Activated B cell treated with CpG ODN at 0.5 μM for 24 hours (primary cell): ENCODE measurements around the gene ADRA2C. TPM values are rescaled to one million over a fixed set of nuclear protein-coding genes. Genes with fewer than 3 reads are reported as not detected.

Experiments
- ATAC-seq: fragments of 200-7000 bp; cut with Tn5 transposase; one replicate; pipeline ENCODE4 v1.10.0; 2021; ENCODE audit warnings: low read depth, mild to moderate bottlenecking, moderate library complexity
- CTCF ChIA-PET: fragments of 350-600 bp; sonication (Branson Sonifier 250); formaldehyde crosslinking; loops from one replicate; lab custom pipeline; 2021; ENCODE audit warnings: antibody characterized with exemption; lab: Charles Lee
- POLR2A ChIA-PET: fragments of 350-600 bp; sonication (Branson Sonifier 250); formaldehyde crosslinking; loops from one replicate; lab custom pipeline; 2021; ENCODE audit warnings: antibody characterized with exemption; lab: Charles Lee
- DNase-seq: peaks from one replicate; pipeline ENCODE4 v3.0.0; 2022
- H3K27ac Mint-ChIP-seq: one replicate; pipeline ENCODE4 v1.8.0; 2020; ENCODE audit warnings: mixed read lengths
- H3K27me3 Mint-ChIP-seq: one replicate; pipeline ENCODE4 v1.8.0; 2021; ENCODE audit warnings: mixed read lengths
- H3K36me3 Mint-ChIP-seq: one replicate; pipeline ENCODE4 v1.8.0; 2021; ENCODE audit warnings: low read depth, mixed read lengths
- H3K4me1 Mint-ChIP-seq: one replicate; pipeline ENCODE4 v1.8.0; 2021; ENCODE audit warnings: mixed read lengths
- H3K4me3 Mint-ChIP-seq: one replicate; pipeline ENCODE4 v1.8.0; 2020; ENCODE audit warnings: mild to moderate bottlenecking, mixed read lengths
- H3K9me3 Mint-ChIP-seq: one replicate; pipeline ENCODE4 v1.8.0; 2020; ENCODE audit warnings: mixed read lengths
- intact Hi-C: fragments of 100-400 bp; cut with micrococcal nuclease; formaldehyde crosslinking; loops from one replicate; pipeline ENCODE4 v1.15.1; 2024
- total RNA-seq: library from RNA; stranded (reverse); gene quantifications from 2 replicates; pipeline ENCODE4 v1.2.3, GENCODE V29; 2022
- TF ChIP-seq, protein P1 (sequence below): fragments of 200-600 bp; IDR thresholded peaks from one replicate; pipeline ENCODE4 v1.8.0; 2022; ENCODE audit warnings: antibody characterized with exemption, mild to moderate bottlenecking

ADRA2C gene
- total RNA-seq, 1 donor from 2014 or later = not detected

DNA sequence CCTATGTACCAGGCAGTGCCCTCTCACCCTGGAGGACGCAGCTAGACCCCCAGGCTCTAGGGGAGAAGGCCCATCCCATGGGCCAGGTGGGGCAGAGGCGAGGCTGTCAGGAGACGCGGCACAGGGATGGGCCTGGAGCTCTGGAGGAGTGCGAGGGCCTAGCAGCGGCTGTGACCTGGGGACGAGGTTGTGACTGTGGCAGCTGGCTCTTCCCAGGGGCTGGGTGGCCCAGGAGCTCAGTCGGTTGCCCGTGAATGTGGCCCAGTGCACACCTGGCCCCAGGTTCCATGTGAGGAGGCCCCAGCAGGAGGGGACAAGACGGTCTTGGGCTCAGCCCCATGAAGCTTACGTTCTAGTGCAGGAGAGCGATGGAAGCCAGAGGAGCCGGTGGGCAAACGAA, 31.0 kb upstream of the ADRA2C start:
- no peak for ATAC-seq
- POLR2A ChIA-PET = no interaction called here
- intact Hi-C loops = no loop called here

DNA sequence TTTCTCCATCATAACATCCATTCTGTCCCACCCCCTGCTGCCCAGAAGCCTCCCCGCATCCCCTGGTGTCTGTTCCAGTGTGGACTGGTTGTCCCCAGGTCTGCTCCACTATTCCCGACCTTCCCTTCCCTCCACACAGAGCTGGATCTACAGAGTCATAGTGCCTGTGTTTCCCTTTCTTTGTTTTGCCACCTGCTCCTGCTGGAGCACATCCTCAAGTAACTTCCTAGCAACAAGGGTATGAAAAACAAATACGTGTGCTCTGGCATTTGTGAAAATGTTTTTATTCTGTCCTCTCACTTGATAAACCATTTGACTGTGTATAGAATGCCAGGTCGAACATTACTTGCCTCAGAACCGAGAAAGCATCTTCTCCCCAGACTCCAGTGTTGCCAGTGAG, 29.9 kb upstream of the ADRA2C start:
- Mint-ChIP-seq H3K27ac (no peak overlapping the region), H3K4me3 (no peak overlapping the region), H3K9me3 (no peaks in the 10 kb centered on the region), H3K27me3 (peaks cover 10% of the 10 kb centered on the region), H3K4me1 (no peaks in the 10 kb centered on the region), H3K36me3 (no peaks in the 10 kb centered on the region)
- CTCF ChIA-PET = no interaction called here
- no peak for ATAC-seq
- intact Hi-C loops = no loop called here
- TF ChIP-seq, protein P1, sequence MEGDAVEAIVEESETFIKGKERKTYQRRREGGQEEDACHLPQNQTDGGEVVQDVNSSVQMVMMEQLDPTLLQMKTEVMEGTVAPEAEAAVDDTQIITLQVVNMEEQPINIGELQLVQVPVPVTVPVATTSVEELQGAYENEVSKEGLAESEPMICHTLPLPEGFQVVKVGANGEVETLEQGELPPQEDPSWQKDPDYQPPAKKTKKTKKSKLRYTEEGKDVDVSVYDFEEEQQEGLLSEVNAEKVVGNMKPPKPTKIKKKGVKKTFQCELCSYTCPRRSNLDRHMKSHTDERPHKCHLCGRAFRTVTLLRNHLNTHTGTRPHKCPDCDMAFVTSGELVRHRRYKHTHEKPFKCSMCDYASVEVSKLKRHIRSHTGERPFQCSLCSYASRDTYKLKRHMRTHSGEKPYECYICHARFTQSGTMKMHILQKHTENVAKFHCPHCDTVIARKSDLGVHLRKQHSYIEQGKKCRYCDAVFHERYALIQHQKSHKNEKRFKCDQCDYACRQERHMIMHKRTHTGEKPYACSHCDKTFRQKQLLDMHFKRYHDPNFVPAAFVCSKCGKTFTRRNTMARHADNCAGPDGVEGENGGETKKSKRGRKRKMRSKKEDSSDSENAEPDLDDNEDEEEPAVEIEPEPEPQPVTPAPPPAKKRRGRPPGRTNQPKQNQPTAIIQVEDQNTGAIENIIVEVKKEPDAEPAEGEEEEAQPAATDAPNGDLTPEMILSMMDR = no peak
- DNase-seq = no peak
- POLR2A ChIA-PET = no interaction called here

More for the DNA sequence above, 31.0 kb upstream of the ADRA2C start:
- H3K4me3 Mint-ChIP-seq = no peak overlapping the region
- no peak for DNase-seq
- TF ChIP-seq, protein P1 = no peak
- no peaks in the 10 kb centered on the region for H3K36me3 Mint-ChIP-seq
- no peaks in the 10 kb centered on the region for H3K4me1 Mint-ChIP-seq
- H3K27me3 Mint-ChIP-seq = peaks cover 10% of the 10 kb centered on the region
- no peaks in the 10 kb centered on the region for H3K9me3 Mint-ChIP-seq
- no peak overlapping the region for H3K27ac Mint-ChIP-seq
- CTCF ChIA-PET = no interaction called here

DNA sequence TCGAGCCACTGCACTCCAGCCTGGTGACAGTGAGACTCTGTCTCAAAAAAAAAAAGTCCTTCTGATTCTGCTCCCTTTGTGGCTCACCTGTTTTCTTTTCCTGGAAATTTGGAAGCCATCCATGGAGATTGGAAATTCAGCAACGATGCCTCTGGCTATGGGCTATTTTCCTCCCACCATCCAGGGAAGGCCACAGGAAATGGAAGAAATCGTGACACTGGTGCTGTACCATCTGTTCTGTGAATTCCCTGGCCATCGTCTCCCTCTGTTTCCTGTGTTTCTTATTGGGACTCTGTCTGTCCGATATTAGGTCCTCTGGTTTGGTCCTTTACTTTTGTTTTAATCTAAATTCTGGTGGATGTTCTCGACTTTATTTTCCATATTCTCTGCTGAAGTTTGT, 29.4 kb upstream of the ADRA2C start:
- Mint-ChIP-seq H3K27ac (no peak overlapping the region), H3K27me3 (peaks cover 10% of the 10 kb centered on the region), H3K36me3 (no peaks in the 10 kb centered on the region), H3K9me3 (peaks cover under 1% of the 10 kb centered on the region), H3K4me3 (no peak overlapping the region), H3K4me1 (no peaks in the 10 kb centered on the region)
- TF ChIP-seq, protein P1 = no peak
- intact Hi-C loops = no loop called here
- no peak for DNase-seq
- ChIA-PET POLR2A (no interaction called here), CTCF (no interaction called here)
- no peak for ATAC-seq

DNA sequence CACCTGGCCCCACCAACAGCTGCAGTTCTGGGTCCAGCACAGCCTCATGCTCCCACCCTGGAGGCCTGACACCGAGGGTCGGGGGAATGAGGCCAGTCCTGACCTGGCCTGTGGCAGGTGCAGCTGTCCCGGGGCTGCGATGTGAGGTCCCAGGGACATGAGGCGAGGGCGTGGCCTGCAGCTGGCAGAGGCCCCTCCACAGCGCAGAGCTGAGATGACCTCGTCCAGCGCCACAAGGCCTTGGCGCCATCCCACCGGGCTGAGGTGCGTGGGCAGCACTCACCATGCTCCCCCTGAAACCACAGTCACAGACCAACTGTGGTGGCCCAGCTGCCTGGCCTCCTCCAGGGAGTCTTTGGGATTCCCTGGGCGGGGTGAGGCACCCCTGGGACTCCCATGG, 26.6 kb upstream of the ADRA2C start:
- TF ChIP-seq, protein P1 = no peak
- H3K27me3 Mint-ChIP-seq = peaks cover 20% of the 10 kb centered on the region
- intact Hi-C loops = no loop called here
- ChIA-PET POLR2A (no interaction called here), CTCF (no interaction called here)
- ATAC-seq (no peak), DNase-seq (no peak)
- H3K4me1 Mint-ChIP-seq = no peaks in the 10 kb centered on the region
- no peak overlapping the region for H3K27ac Mint-ChIP-seq
- peaks cover 3% of the 10 kb centered on the region for H3K9me3 Mint-ChIP-seq
- no peak overlapping the region for H3K4me3 Mint-ChIP-seq
- no peaks in the 10 kb centered on the region for H3K36me3 Mint-ChIP-seq

DNA sequence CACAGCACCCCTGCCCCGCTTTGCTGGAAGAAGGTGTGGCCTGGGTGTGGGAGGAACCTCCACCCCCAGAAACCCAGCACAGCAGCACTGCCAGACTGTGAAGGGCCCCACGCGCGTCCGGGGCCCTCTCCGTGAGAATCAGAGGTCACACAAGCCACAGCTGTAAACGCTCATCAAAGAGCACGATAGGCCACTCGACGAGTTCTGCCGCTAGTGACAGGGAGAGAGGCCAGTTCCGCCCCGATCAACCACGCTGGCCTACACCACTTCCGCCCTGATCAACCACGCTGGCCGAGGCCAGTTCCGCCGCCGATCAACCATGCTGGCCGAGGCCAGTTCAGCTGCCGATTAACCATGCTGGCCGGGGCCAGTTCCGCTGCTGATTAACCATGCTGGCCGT, 25.9 kb upstream of the ADRA2C start:
- H3K9me3 Mint-ChIP-seq = peaks cover 3% of the 10 kb centered on the region
- TF ChIP-seq, protein P1 = no peak
- H3K4me1 Mint-ChIP-seq = peaks cover 3% of the 10 kb centered on the region
- H3K4me3 Mint-ChIP-seq = no peak overlapping the region
- intact Hi-C loops = no loop called here
- POLR2A ChIA-PET = no interaction called here
- no peaks in the 10 kb centered on the region for H3K36me3 Mint-ChIP-seq
- DNase-seq (no peak), ATAC-seq (no peak)
- no peak overlapping the region for H3K27ac Mint-ChIP-seq
- peaks cover 24% of the 10 kb centered on the region for H3K27me3 Mint-ChIP-seq
- CTCF ChIA-PET = no interaction called here
